ENCODE data around the gene AMPD3.

DNA sequence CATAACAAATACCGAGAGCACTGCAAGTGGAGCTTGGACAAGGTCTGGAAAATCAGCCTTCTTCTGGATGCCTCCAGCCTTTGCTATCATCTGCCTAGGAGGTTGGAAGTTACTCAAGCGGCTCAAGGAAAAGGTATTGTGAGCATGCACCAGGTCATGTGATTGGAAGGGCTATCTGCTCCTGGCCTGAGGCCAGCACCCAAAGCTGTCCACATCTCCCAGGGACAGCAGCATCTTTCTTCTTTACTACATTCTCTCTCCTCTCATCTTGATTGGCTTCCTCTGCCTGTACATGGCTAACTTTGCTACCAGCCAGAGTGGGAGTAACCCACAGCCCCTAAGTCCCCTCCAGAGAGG, 44.2 kb upstream of the AMPD3 start:
- TF ChIP-seq, protein P1, sequence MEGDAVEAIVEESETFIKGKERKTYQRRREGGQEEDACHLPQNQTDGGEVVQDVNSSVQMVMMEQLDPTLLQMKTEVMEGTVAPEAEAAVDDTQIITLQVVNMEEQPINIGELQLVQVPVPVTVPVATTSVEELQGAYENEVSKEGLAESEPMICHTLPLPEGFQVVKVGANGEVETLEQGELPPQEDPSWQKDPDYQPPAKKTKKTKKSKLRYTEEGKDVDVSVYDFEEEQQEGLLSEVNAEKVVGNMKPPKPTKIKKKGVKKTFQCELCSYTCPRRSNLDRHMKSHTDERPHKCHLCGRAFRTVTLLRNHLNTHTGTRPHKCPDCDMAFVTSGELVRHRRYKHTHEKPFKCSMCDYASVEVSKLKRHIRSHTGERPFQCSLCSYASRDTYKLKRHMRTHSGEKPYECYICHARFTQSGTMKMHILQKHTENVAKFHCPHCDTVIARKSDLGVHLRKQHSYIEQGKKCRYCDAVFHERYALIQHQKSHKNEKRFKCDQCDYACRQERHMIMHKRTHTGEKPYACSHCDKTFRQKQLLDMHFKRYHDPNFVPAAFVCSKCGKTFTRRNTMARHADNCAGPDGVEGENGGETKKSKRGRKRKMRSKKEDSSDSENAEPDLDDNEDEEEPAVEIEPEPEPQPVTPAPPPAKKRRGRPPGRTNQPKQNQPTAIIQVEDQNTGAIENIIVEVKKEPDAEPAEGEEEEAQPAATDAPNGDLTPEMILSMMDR (IDR thresholded peaks at IDR 0.05): no peak
- TF ChIP-seq EZH2phosphoT487 (IDR thresholded peaks at IDR 0.05) (no peak), EZH2 (IDR thresholded peaks at IDR 0.05) (no peak)

All from neural progenitor cell (in vitro differentiated cells).